NOMO-1 (cell line): ENCODE measurements around the gene ANO7.

Experiments used
- DNase-seq, 2 experiments: peaks; one replicate each; lab custom pipeline; 2025; ENCODE audit not compliant: unreplicated experiment in 2 of 2; lab: John Stamatoyannopoulos, UW

The ANO7 gene, protein sequence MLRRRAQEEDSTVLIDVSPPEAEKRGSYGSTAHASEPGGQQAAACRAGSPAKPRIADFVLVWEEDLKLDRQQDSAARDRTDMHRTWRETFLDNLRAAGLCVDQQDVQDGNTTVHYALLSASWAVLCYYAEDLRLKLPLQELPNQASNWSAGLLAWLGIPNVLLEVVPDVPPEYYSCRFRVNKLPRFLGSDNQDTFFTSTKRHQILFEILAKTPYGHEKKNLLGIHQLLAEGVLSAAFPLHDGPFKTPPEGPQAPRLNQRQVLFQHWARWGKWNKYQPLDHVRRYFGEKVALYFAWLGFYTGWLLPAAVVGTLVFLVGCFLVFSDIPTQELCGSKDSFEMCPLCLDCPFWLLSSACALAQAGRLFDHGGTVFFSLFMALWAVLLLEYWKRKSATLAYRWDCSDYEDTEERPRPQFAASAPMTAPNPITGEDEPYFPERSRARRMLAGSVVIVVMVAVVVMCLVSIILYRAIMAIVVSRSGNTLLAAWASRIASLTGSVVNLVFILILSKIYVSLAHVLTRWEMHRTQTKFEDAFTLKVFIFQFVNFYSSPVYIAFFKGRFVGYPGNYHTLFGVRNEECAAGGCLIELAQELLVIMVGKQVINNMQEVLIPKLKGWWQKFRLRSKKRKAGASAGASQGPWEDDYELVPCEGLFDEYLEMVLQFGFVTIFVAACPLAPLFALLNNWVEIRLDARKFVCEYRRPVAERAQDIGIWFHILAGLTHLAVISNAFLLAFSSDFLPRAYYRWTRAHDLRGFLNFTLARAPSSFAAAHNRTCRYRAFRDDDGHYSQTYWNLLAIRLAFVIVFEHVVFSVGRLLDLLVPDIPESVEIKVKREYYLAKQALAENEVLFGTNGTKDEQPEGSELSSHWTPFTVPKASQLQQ

DNA sequence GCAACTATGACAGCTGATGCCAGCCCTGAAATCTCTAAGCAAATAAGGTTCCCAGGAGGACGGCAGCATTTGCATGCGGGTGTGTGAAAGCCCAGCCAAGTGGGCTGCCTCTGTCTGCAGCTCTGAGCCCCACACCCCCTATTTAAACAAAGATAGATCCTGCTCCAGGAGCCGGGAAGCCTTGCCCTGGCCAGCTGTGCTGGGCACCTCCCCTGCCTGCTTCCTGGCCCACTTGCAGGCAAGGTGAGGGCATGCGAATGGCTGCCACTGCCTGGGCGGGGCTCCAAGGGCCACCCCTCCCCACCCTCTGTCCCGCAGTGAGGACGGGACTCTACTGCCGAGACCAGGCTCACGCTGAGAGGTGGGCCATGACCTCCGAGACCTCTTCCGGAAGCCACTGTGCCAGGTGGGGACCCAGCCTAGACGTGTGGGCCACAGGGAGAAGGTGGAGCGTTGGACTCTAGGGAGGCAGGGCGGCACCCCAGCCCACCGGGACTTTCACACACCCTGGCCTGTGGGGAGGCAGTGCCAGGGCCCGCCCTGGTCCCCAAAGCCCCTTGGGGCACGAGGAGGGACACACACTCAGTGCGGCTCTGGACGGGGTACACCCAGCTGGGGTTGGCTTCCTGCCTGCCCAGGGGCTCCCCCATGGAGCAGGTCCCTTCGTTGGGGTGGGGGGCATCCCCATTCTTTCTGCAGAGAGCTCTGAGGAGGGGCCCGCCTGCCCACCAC is at the start of gene ANO7:
Gene ANO7, plus strand, starts transcription at position 317 of the 732 bp plus-strand sequence. CDS start 1,387 bp downstream, outside the sequence.
- no peak for DNase-seq

DNA sequence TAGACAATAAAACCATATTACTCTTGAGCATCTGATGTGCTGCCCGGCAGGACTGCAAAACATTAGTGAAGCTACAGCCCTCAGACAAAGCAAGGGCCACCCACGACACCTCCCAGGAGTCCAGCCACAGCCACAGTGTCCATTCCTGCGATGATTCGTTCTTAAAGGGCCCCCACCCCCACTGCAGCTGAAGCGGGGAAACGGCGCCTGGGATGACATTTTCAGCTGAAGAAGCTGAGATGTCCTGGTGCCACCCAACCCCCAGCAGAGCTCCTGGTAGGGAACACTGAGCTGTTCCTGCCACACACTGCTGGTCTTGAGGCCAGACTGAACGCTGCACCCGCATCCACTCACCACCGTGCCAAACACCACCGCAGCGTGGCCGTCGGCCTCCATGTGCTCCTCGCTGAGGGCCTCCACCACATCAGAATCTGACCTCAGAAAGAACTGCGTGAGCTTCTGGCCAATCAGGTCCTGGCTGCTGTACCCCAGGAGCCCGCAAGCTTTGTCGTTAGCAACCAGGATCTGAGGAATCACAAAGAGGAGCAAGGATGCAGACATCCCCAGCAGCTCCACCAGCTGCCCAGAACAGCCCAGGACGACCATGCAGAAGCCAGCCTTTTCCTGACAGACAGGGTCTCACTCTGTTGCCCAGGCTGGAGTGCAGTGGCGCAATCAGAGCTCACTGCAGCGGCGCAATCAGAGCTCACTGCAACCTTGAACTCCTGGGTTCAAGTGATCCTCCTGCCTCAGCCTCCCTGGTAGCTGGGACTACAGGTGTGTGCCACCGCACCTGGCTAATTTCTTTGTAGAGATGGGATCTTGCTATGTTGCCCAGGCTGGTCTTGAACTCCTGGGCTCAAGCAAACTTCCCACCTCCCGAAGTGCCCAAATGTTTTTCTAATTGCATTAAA is 48.7 kb upstream of the ANO7 start:
- no peak for DNase-seq

DNA sequence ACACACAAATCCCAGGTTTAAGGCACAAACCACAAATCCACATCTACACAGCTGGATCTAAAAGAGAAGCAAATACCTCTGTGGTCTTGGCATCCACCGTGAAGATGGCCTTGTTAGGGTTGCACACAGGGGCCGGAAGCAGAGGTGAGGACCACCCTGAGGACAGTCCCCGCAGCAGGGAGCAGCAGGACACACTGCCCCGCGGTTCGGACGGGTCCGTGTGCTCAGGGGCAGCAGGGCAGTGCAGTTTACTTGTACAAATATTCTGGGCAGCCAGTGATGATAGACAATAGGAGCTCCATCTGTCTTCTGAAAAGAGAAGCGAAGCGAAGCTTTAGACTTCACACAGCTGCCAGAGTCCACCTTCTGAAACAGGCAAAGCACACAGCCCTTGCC is 48.0 kb upstream of the ANO7 start:
- DNase-seq: no peak

DNA sequence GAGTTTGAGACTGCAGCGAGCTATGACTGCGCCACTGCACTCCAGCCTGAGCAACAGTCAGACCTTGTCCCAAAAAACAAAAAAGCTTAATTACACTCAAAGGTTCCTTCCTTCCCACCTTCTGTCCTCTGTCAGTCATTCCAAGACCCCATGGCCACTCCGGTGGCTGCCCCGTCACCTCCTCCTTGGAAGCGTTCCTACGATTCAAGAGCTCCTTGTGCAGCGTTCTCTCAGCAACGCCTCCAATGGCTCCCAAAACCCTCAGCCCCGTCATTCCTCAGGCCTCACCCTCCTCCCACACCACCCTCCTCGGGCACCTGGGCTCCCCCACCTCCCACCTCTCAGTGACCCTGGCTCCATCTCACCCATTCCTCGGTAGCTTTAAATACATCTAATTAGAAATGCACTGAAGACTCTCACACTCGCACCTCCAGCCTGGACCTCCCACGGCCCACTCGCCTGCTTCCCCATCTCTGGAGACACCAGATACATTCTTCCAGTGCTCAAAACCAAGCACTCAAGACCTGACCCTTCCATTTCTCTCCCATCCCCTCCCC is 47.2 kb upstream of the ANO7 start:
- no peak for DNase-seq

DNA sequence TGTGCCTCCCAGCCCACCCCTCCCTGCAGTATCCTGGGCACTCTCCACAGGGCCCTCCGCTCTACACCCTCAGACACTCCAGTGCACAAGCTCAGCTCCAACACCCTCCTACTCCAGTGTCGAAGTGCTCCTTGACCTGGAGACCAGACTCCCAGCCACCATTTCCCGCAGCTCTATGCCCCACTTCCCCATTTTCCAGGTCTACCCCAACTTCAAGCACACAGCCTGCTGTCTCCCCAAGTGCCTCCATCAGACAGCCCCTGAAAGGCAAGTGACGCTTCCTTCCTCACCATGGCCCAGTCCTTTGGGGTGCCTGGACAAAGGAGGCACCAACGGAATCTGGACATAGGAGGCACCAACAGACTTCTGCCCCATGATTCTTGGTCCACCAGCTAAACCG is 46.4 kb upstream of the ANO7 start:
- DNase-seq: no peak

DNA sequence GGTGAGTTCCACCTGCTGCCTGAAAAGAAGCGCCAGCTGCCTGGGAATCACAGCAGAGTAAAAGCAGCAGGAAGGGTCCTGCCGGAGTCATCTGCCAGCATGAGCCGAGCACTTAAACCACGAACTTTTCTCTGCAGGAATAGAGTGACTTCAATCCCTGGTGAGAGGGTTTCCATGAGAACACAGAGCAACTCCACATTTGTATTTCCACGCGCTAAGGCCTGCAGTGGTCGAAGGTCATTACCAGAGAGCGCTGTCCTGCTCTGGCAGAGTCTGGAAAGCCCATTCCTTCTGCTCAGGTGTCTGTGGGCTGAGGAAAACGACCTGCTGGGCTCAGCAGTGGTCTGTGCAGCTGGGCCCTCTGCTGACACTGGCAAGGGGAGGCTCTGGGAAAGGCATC is 45.9 kb upstream of the ANO7 start:
- no peak for DNase-seq

DNA sequence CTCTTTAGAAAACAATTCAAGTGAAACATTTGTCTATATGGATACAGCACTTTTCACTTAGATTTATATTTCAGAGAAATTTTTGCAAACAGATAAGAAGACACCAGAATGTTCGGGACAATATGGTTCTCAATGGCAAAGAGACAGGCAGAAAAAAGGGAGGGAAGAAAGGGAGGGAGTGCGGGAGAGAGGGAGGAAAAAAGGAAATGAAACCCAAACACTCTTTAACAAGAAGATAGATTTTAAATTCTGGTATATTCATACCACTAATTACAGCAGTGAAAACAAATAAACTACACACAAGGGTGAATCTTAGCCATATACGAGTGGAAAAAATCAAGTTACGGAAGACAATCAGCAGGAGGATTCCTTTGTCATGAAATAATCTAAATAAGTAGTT is 42.2 kb upstream of the ANO7 start:
- no peak for DNase-seq

DNA sequence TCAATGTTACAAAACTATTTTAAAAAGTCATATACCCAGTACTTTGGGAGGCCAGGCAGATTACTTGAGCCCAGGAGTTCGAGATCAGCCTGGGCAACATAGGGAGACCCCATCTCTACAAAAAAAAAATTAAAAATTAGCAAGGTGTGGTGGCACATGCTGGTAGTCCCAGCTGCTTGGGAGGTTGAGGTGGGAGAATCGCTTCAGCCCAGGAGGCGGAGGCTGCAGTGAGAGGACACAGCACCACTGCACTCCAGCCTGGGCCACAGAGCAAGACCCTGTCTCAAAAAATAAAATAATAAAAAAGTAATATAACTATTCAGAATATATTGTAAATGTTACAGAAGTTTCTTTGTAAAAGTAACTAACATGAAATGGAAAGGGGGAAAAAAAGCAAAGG is 41.1 kb upstream of the ANO7 start:
- DNase-seq: no peak

DNA sequence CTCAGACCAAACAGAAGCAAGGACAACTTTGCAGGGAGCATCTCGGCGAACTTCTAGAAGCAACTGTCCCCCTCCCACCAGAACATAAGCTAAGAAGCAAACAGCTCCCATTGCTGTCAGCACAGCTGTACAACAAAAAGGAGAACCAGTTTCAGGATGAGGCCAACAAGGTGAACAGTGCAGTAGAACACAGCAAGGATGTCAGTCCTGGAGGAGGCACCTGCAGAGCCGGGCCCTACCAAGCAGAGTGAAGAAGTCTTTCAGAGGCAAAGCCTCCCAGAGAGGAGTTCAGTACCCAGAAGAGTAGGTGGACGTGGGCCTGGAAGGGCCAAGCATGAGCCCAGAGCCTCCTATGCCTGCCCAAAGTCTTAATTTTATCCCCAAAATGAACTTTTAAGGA is 40.2 kb upstream of the ANO7 start:
- peak in 1 of 2 experiments; percentile 0 for DNase-seq

DNA sequence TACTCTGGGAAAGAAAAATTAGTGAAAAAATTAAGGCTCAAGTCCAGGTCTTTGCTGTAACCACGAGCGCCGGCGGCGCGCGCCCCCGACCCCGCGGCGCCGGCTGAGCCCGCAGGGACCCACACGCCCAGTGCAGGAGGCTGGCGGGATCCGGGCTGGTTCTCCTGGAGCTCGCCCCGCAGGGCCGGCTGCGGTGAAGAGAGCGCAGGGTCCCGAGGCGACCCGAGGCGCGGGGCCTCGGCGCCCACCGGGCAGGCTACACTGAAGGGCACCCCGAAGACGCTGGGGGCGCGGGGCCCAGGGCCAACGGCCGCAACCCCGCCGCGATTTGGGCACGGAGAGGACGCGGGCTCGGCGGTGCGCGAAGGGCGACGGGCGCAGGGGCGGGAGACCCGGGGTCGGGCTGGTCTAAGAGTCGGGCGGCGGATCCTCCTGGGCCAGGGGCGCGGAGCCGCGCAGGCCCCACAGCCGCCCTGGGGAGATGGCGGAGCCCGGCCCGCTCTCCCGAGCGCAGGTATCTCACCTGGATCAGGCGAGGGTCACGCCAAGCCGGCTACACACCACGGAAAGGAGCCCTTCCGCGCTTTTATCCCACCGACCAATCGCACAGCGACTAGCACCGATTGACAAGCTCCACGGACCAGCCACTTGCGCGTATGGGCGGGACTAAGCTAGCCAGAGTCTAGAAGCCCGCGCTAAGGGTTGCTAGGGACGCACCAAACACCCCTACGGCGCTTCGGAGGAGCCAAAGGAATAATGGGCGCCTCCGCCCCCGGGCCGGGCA is 39.4 kb upstream of the ANO7 start, which contains the start of gene PASK:
Gene PASK, minus strand, starts transcription at position 582 of the 784 bp plus-strand sequence. CDS start 6,440 bp downstream, outside the sequence.
- peak; percentile 95 to 97 for DNase-seq

DNA sequence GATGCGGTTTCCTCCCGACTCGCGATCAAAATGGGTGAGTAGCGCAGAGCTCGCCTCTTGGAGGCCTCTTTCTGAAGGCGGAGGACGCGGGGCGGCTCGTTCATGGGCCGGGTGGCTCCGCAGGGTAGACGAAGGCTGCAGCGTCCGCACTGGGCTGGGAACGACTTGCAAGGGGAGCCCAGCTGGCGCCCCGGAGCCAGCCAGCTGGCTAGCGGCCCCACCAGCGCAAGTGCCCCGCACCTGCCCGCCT is 38.9 kb upstream of the ANO7 start:
- no peak for DNase-seq

DNA sequence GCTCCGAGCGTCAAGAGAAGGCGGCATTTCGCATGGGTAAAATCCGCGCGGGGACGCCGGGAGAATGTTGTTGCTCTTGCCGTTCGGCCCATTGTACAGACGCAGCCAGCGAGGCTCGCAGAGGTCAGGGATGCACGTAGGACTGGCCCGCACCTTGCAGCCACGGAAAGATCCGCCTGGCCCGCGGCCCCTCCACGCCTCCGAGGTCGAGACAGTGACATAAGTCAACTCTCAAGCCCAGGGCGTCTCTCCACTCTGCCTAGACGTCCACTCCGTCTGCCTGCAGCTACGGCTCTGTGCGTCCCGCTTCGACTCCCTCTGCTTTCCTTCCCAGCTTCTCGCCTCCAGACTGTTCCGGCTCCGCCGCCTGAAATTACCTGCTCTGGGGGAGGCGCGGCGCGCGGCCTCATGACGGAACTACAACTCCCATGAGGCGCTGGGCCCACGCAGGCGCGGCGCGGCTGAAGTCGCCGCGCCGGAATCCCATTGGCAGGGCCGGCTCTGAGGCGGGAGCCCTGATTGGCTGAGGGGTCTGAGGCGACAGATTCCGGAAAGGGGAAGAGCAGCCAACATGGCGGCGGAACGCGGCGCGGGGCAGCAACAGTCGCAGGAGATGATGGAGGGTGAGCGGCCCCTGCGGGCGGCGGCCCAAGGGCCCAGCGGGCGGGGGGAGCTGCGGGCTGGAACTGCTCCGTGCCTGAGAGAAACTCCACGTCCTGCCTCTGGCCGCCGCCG is 38.4 kb upstream of the ANO7 start, which contains the start of gene PPP1R7:
Gene PPP1R7, plus strand, starts transcription at position 543 of the 735 bp plus-strand sequence. Its CDS starts 29 bp downstream, at position 572.
- DNase-seq: peak; percentile 93 to 96

DNA sequence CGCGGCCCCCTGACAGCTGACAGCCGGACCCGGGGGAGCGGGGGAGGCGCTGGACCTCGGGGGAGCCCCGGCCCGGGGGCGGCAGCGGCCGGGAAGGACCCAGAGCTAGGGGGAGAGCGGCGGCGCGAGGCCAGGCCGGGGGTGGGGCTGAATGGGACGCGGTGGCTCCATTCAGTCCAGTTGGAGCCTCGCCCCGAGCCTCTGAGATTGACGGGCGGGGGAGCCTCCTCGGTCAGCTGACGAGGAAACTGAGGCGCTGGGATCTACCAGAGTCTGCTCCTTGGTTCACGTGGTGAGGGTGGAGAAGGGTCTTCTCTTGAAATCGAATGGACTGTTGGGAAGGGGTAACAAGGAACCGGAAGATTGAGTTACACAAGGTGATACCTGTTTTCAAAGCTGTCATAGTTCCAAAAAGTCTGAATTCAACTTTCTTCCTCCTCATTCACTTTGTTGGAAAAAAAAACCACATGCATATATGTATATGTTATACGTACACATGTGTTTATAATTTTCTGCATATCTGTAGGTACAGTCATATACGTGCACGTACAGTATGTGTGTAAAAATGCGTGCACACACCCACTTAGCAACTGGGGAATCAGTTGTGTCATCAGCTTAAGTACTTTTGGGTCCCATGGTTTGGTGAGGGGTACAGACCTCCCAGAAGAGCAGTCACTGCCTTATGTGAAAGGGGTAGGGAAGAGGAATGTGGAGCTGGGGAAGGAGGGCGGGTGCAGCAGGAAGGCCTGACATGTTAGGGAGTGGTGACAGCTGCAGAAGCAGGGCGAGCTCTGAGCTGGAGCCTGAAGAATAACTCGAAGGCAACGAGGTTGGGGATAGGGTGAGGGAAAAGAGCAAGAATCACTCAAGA is 37.6 kb upstream of the ANO7 start:
- DNase-seq: peak in 1 of 2 experiments; percentile 0

DNA sequence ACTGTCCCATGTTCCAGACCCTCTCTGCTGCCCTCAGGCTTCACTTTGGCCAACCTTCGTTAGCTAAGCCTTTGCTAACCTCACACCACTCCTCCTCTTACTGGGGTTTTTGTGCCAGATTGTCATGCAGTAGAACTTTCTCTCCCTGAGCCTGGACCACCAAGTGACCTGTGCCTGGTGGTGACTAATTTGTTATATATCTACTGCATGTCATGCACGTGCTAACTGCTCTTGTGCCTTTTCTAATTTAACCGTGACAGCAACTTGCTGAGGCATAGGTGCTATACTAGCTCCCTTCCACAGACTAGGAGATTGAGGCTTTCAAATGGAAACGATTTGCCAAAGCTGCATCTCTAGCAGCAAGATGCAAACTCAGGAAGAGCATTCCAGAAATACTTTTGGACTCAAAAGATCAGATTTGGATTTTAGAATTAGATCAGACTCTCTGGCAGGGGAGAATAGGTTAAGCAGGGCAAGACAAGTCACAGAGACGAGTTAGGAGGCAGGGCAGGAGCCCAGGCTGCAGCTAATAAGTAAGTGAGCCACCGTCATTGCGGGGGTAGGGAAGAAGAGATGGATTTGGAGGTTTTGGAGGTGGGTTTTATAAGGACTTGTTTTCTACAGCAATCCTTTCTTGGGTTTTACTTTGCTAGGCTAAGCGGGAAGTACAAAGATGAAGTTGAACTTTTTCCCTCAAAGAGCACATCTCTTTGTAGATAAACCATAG is 36.4 kb upstream of the ANO7 start:
- DNase-seq: no peak

DNA sequence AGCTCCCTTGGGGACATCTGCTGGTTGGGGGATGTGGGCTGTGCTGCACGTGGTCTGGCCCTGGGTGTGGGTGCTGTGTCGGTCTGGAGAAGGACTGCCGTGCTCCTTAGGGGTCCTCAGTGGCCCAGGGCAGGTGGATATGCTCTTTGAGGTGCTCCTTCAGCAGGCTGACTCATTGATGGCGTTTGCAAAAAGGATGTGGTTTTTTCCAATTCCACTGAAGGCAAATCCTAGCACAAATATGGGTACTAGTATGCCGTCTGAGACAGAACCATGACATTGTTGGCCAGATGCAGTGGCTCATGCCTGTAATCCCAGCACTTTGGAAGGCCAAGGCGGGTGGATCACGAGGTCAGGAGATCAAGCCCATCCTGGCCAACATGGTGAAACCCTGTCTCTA is 34.9 kb upstream of the ANO7 start:
- DNase-seq: no peak

DNA sequence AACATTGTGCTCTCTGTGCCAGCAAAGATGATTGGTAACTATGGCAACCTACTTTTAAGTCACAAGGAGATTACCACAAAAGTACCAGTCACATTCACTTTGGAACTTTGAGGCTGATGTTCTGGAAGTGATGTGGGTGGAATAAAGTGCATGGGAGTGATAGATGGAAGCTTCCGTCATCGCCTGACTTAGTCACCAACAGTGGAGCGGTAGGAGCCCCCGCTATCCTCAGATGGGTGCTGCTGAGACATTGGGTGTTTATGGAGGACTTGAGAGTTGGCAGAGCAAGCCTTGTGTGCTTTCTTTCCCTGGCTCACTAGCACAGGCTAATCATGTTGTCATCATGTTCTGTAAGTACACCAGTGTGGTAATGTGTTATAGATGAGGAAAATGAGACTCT is 33.6 kb upstream of the ANO7 start:
- DNase-seq: no peak

DNA sequence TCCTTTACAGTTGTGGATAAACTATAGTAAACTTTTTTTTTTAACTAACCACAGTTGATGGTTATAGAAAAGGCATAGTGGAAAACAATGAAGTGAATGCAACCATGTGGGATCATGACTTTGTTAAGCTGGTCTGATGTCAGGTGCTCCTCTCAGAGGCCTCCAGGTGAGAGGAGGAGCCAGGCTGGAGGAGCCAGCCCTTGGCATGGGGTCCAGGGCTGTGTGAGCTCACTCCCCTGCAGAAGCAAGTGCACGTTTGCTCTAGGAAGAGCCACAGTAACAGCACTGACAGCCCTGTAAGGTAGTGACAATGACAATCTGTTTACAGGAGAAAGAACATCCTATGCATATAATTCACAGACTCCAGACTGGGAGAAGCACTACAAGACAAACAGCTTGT is 32.5 kb upstream of the ANO7 start:
- no peak for DNase-seq
